ENCODE results near the gene EML4. TPM values are rescaled to one million over a fixed set of nuclear protein-coding genes. Genes with fewer than 3 reads are reported as not detected.

The EML4 gene
- total RNA-seq, 1 donor from 2014 or later = 4.3 TPM

- Histone ChIP-seq H3K27me3 (ENCODE audit: low read depth) (no peaks in the 10 kb centered on the region), H3K4me1 (peaks cover 25% of the 10 kb centered on the region), H3K27ac (replicated peaks) (no peak overlapping the region), H3K4me3 (no peak overlapping the region), H3K9me3 (replicated peaks) (no peaks in the 10 kb centered on the region), H3K36me3 (no peaks in the 10 kb centered on the region)
- TF ChIP-seq CTCF (IDR thresholded peaks at IDR 0.05; ENCODE audit: borderline replicate concordance) = no peak
- DNase-seq = no peak
- intact Hi-C loops (cut with micrococcal nuclease) = no loop called here
Observed at GRCh38 chr2:42228101-42228500, 58.9 kb downstream of the EML4 start.

DNA sequence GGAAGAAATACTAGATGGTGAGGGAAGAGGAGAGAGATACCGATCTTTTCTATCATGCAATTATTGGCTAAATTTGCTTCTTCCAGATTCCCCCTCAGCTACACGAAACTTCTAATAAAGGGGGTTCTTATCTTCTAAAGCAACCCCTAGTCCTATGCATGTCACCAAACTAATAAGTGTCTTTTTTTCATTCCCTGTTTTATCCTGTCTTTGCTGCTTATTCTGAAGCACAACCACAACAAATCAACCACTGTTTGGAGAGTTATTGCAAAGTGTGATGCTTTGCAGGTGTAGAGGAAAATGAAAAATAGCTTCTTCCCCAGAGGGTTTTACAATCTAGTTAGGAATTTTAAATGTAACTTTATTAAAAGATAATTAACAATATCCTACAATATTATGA is 60.8 kb downstream of the EML4 start:
- Histone ChIP-seq H3K9me3 (replicated peaks) (no peaks in the 10 kb centered on the region), H3K4me1 (peaks cover 16% of the 10 kb centered on the region), H3K27me3 (ENCODE audit: low read depth) (no peaks in the 10 kb centered on the region), H3K27ac (replicated peaks) (no peak overlapping the region), H3K4me3 (no peak overlapping the region), H3K36me3 (no peaks in the 10 kb centered on the region)
- TF ChIP-seq CTCF (IDR thresholded peaks at IDR 0.05; ENCODE audit: borderline replicate concordance) = no peak
- DNase-seq = no peak
- intact Hi-C loops (cut with micrococcal nuclease) = loop anchor here (10.0 kb wide), 1 partner anchor 135 kb away; no protein-coding TSS in a partner anchor

DNA sequence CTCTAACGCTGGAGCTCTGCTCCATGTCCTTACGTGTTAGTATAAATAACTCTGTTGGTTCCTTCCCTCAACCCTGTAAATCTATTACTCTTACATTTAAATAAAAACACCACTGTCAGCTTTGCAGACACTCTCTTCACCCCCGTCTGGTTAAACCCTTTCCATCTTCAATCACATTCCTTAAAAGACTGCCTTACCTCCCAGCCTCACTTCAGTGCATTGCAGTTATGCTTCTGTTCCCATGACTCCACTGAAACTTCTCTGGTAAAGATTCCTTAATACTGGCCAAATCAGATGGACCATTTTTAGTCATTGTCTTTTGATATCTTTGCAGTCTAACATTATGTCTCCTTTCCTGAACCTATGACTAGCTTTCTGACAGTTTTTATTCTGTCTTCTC is 61.7 kb downstream of the EML4 start:
- H3K27ac ChIP-seq (replicated peaks) = no peak overlapping the region
- intact Hi-C loops (cut with micrococcal nuclease) = loop anchor here (10.0 kb wide), 1 partner anchor 136 kb away; no protein-coding TSS in a partner anchor
- no peaks in the 10 kb centered on the region for H3K9me3 ChIP-seq (replicated peaks)
- no peaks in the 10 kb centered on the region for H3K36me3 ChIP-seq
- TF ChIP-seq CTCF (IDR thresholded peaks at IDR 0.05; ENCODE audit: borderline replicate concordance) = no peak
- no peak for DNase-seq
- H3K4me3 ChIP-seq = no peak overlapping the region
- no peaks in the 10 kb centered on the region for H3K27me3 ChIP-seq (ENCODE audit: low read depth)
- peaks cover 16% of the 10 kb centered on the region for H3K4me1 ChIP-seq

- TF ChIP-seq CTCF (IDR thresholded peaks at IDR 0.05; ENCODE audit: borderline replicate concordance) = no peak
- Histone ChIP-seq H3K4me1 (peaks cover 14% of the 10 kb centered on the region), H3K9me3 (replicated peaks) (no peaks in the 10 kb centered on the region), H3K36me3 (no peaks in the 10 kb centered on the region), H3K27me3 (ENCODE audit: low read depth) (no peaks in the 10 kb centered on the region), H3K4me3 (no peak overlapping the region), H3K27ac (replicated peaks) (no peak overlapping the region)
- intact Hi-C loops (cut with micrococcal nuclease) = loop anchor here (10.0 kb wide), 1 partner anchor 137 kb away; no protein-coding TSS in a partner anchor
- no peak for DNase-seq
Observed at GRCh38 chr2:42232024-42232423, 62.9 kb downstream of the EML4 start.

DNA sequence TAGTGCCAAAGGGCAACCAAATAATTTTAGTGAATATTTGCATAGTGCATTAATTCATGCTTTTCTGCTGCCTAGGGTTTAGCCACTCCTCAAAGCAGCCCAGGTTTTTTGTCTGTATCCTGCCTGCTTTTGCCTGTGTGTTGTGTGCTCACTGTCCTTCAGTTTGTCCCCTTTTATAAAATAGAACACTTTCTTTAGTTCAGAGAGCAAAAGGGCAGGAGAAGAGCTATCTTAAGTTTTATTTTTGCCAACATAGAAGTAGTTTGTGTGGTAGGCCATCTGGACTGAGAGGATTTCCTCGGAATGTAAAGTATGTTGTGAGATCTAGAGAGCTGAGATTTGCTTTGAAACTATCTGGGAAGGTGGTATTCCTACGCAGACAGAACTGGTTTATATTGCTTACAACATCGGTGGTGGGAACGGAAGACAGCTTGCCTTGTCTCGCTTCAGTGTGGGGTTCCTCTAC is 64.9 kb downstream of the EML4 start:
- Histone ChIP-seq H3K27me3 (ENCODE audit: low read depth) (no peaks in the 10 kb centered on the region), H3K4me3 (no peak overlapping the region), H3K27ac (replicated peaks) (no peak overlapping the region), H3K9me3 (replicated peaks) (no peaks in the 10 kb centered on the region), H3K36me3 (no peaks in the 10 kb centered on the region), H3K4me1 (peaks cover 6% of the 10 kb centered on the region)
- intact Hi-C loops (cut with micrococcal nuclease) = loop anchor here (10.0 kb wide), 1 partner anchor 139 kb away; no protein-coding TSS in a partner anchor
- no peak for DNase-seq
- TF ChIP-seq CTCF (IDR thresholded peaks at IDR 0.05; ENCODE audit: borderline replicate concordance) = no peak
